Neural progenitor cell (in vitro differentiated cells): Measurements from ENCODE around the gene NEDD4L. TPM values are rescaled to one million over a fixed set of nuclear protein-coding genes. Genes with fewer than 3 reads are reported as not detected.

Source experiments
- DNase-seq: peaks from one replicate; pipeline ENCODE4 v3.0.0-alpha.2; 2016; ENCODE audit warnings: low spot score
- H2AFZ ChIP-seq: fragments of 200-600 bp; sonication (generic); replicated peaks from 2 replicates; pipeline ENCODE4 v1.6.1; 2016; ENCODE audit warnings: antibody characterized with exemption
- H3F3A ChIP-seq: fragments of 200-600 bp; sonication (generic); 2 replicates; pipeline ENCODE4 v1.6.1; 2016; ENCODE audit warnings: antibody characterized with exemption, low read depth
- H3K27ac ChIP-seq: fragments of 200-600 bp; sonication (generic); 2 replicates; pipeline ENCODE4 v1.5.1; 2016; ENCODE audit warnings: mild to moderate bottlenecking
- H3K27me3 ChIP-seq: fragments of 200-600 bp; sonication (generic); 2 replicates; pipeline ENCODE4 v1.6.1; 2016; ENCODE audit warnings: mild to moderate bottlenecking, moderate library complexity
- H3K36me3 ChIP-seq: fragments of 200-600 bp; sonication (generic); 2 replicates; pipeline ENCODE4 v1.5.1; 2016
- H3K4me1 ChIP-seq: fragments of 200-600 bp; sonication (generic); 2 replicates; pipeline ENCODE4 v1.6.1; 2016; ENCODE audit warnings: mixed run types
- H3K4me2 ChIP-seq: fragments of 200-600 bp; sonication (generic); 2 replicates; pipeline ENCODE4 v1.6.1; 2016
- H3K4me3 ChIP-seq: fragments of 200-600 bp; sonication (generic); 2 replicates; pipeline ENCODE4 v1.5.1; 2016
- H3K79me2 ChIP-seq: fragments of 200-600 bp; sonication (generic); 2 replicates; pipeline ENCODE4 v1.6.1; 2016; ENCODE audit warnings: low read depth
- H3K9ac ChIP-seq: fragments of 200-600 bp; sonication (generic); 2 replicates; pipeline ENCODE4 v1.6.1; 2016
- H3K9me3 ChIP-seq: fragments of 200-600 bp; sonication (generic); 2 replicates; pipeline ENCODE4 v1.5.1; 2016; ENCODE audit warnings: low read depth
- H4K20me1 ChIP-seq: fragments of 200-600 bp; sonication (generic); 2 replicates; pipeline ENCODE4 v1.6.1; 2016; ENCODE audit warnings: low read depth
- H3K27ac Mint-ChIP-seq: 3 replicates; pipeline ENCODE4 v1.8.0; 2021; ENCODE audit warnings: mixed read lengths
- H3K27me3 Mint-ChIP-seq: 2 replicates; pipeline ENCODE4 v1.8.0; 2022; ENCODE audit warnings: low read depth, mild to moderate bottlenecking, inconsistent platforms, moderate library complexity, mixed read lengths; ENCODE audit not compliant: insufficient read depth
- H3K36me3 Mint-ChIP-seq: 3 replicates; pipeline ENCODE4 v1.8.0; 2021; ENCODE audit warnings: mixed read lengths
- H3K4me1 Mint-ChIP-seq: 3 replicates; pipeline ENCODE4 v1.8.0; 2021; ENCODE audit warnings: mixed read lengths
- H3K4me3 Mint-ChIP-seq: 3 replicates; pipeline ENCODE4 v1.8.0; 2021; ENCODE audit warnings: mild to moderate bottlenecking, moderate library complexity, mixed read lengths
- H3K9me3 Mint-ChIP-seq: 3 replicates; pipeline ENCODE4 v1.8.0; 2020; ENCODE audit warnings: mixed read lengths
- CTCF ChIP-seq: fragments of 200-600 bp; sonication (generic); IDR thresholded peaks from 2 replicates; pipeline ENCODE4 v1.5.1; 2017; ENCODE audit warnings: antibody characterized with exemption, mild to moderate bottlenecking
- EZH2 ChIP-seq: fragments of 200-600 bp; sonication (generic); IDR thresholded peaks from 2 replicates; pipeline ENCODE4 v1.6.1; 2017; ENCODE audit warnings: antibody characterized with exemption, mild to moderate bottlenecking, moderate library complexity
- EZH2phosphoT487 ChIP-seq: fragments of 200-600 bp; sonication (generic); IDR thresholded peaks from 2 replicates; pipeline ENCODE4 v1.6.1; 2017; ENCODE audit warnings: antibody characterized with exemption
- total RNA-seq: library from RNA; depleted of rRNA; stranded (reverse); fragments of >200 nt; gene quantifications from 2 replicates; pipeline ENCODE4 v1.2.3, GENCODE V29; 2015; ENCODE audit warnings: low replicate concordance

The NEDD4L gene
- total RNA-seq, 1 donor from 2014 or later: 55.5 TPM

DNA sequence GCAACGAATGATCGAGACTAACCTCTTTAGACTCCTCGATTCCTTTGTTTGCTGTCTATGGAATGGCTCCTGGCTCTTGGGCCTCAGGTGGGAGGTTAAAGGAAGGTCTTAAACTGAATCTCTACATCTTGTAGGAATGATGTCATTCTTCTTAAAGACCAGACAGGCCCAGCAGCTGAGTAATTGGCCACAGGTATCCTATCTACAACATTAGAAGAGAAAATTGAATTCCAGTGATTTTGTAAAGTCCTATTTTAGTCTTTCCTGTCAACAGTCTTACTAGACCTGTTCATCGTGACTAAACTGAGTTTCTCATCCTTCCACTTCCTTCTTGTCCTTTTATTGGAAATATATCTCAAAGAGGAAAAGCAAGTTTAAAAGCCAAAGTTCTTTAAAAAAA, 310.0 kb downstream of the NEDD4L start:
- Histone ChIP-seq H3K4me2 (no peak overlapping the region), H3K27ac (no peak overlapping the region), H3K9me3 (no peaks in the 10 kb centered on the region), H3K4me1 (no peaks in the 10 kb centered on the region), H4K20me1 (no peaks in the 10 kb centered on the region), H2AFZ (no peak overlapping the region), H3K9ac (no peak overlapping the region), H3K27me3 (no peaks in the 10 kb centered on the region), H3K4me3 (no peak overlapping the region), H3K79me2 (no peaks in the 10 kb centered on the region), H3K36me3 (no peaks in the 10 kb centered on the region), H3F3A (no peaks in the 10 kb centered on the region)
- DNase-seq: no peak
- Mint-ChIP-seq H3K9me3 (no peaks in the 10 kb centered on the region), H3K4me1 (peaks cover 12% of the 10 kb centered on the region), H3K36me3 (peaks cover 35% of the 10 kb centered on the region), H3K27me3 (peaks cover 3% of the 10 kb centered on the region), H3K4me3 (no peak overlapping the region), H3K27ac (no peak overlapping the region)
- TF ChIP-seq EZH2phosphoT487: no peak
- no peak for TF ChIP-seq CTCF
- no peak for TF ChIP-seq EZH2

- Mint-ChIP-seq H3K4me3 (no peak overlapping the region), H3K4me1 (peaks cover 5% of the 10 kb centered on the region), H3K9me3 (no peaks in the 10 kb centered on the region), H3K27me3 (peaks cover 3% of the 10 kb centered on the region), H3K27ac (no peak overlapping the region), H3K36me3 (peaks cover 32% of the 10 kb centered on the region)
- H3K4me1 ChIP-seq: no peaks in the 10 kb centered on the region
- no peak overlapping the region for H3K4me3 ChIP-seq
- no peak overlapping the region for H3K4me2 ChIP-seq
- H3K79me2 ChIP-seq: no peaks in the 10 kb centered on the region
- H3K36me3 ChIP-seq: no peaks in the 10 kb centered on the region
- no peak for DNase-seq
- no peak overlapping the region for H3K9ac ChIP-seq
- H2AFZ ChIP-seq: no peak overlapping the region
- no peaks in the 10 kb centered on the region for H3K27me3 ChIP-seq
- H3K27ac ChIP-seq: no peak overlapping the region
- H3F3A ChIP-seq: no peaks in the 10 kb centered on the region
- no peaks in the 10 kb centered on the region for H3K9me3 ChIP-seq
- TF ChIP-seq EZH2phosphoT487: no peak
- no peak for TF ChIP-seq EZH2
- TF ChIP-seq CTCF: no peak
- H4K20me1 ChIP-seq: no peaks in the 10 kb centered on the region
These were observed 310.8 kb downstream of the NEDD4L start for GRCh38 chr18:58354791-58355190.

DNA sequence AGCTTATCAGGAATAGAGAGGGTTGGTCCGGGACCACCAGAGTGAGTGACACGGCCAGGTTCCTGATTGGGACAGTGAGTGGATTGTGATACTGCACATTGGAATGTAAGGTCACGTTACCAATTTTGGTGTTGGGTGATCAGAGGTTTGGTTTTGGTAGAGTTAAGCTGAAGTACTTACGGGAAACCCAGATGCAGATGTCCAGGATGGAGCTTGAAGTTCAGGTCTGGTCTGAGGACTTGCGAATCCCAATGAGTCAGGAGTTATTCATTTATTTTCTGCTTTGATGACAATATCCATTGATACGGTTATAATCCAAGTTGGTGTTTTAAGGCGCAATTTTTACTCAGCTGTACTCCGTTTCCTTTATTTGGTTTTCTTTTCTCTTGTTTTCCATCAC, 311.2 kb downstream of the NEDD4L start:
- no peak for DNase-seq
- Mint-ChIP-seq H3K27me3 (peaks cover 3% of the 10 kb centered on the region), H3K27ac (no peak overlapping the region), H3K4me3 (no peak overlapping the region), H3K9me3 (no peaks in the 10 kb centered on the region), H3K4me1 (peaks cover 4% of the 10 kb centered on the region), H3K36me3 (peaks cover 28% of the 10 kb centered on the region)
- no peaks in the 10 kb centered on the region for H3F3A ChIP-seq
- no peaks in the 10 kb centered on the region for H3K79me2 ChIP-seq
- H3K4me1 ChIP-seq: no peaks in the 10 kb centered on the region
- TF ChIP-seq EZH2: no peak
- no peak for TF ChIP-seq EZH2phosphoT487
- no peak for TF ChIP-seq CTCF
- H3K4me3 ChIP-seq: no peak overlapping the region
- no peak overlapping the region for H3K4me2 ChIP-seq
- no peak overlapping the region for H3K27ac ChIP-seq
- no peaks in the 10 kb centered on the region for H3K9me3 ChIP-seq
- no peak overlapping the region for H3K9ac ChIP-seq
- no peaks in the 10 kb centered on the region for H3K36me3 ChIP-seq
- H3K27me3 ChIP-seq: no peaks in the 10 kb centered on the region
- H4K20me1 ChIP-seq: no peaks in the 10 kb centered on the region
- H2AFZ ChIP-seq: no peak overlapping the region

- no peaks in the 10 kb centered on the region for H4K20me1 ChIP-seq
- H3K27ac ChIP-seq: no peak overlapping the region
- no peak for DNase-seq
- peaks cover 2% of the 10 kb centered on the region for H3K36me3 ChIP-seq
- H3K27me3 ChIP-seq: no peaks in the 10 kb centered on the region
- H2AFZ ChIP-seq: no peak overlapping the region
- Mint-ChIP-seq H3K27ac (no peak overlapping the region), H3K36me3 (peaks cover 8% of the 10 kb centered on the region), H3K27me3 (peaks cover 3% of the 10 kb centered on the region), H3K9me3 (no peaks in the 10 kb centered on the region), H3K4me1 (peaks cover 18% of the 10 kb centered on the region), H3K4me3 (no peak overlapping the region)
- H3F3A ChIP-seq: no peaks in the 10 kb centered on the region
- H3K9me3 ChIP-seq: no peaks in the 10 kb centered on the region
- no peaks in the 10 kb centered on the region for H3K4me1 ChIP-seq
- no peak overlapping the region for H3K9ac ChIP-seq
- H3K4me3 ChIP-seq: no peak overlapping the region
- no peak overlapping the region for H3K4me2 ChIP-seq
- TF ChIP-seq EZH2: no peak
- no peak for TF ChIP-seq CTCF
- no peak for TF ChIP-seq EZH2phosphoT487
- H3K79me2 ChIP-seq: no peaks in the 10 kb centered on the region
These were observed 315.2 kb downstream of the NEDD4L start for GRCh38 chr18:58359218-58359617.
